HepG2 (cell line): ENCODE data around the gene PKD1L1. TPM values are rescaled to one million over a fixed set of nuclear protein-coding genes. Genes with fewer than 3 reads are reported as not detected.

Source experiments
- CAMTA2 ChIP-seq: sonication (generic); formaldehyde crosslinking; IDR thresholded peaks from 2 replicates; pipeline ENCODE4 v1.4.0; 2020; ENCODE audit warnings: mild to moderate bottlenecking, missing genetic modification reagents, borderline replicate concordance
- ESRRA ChIP-seq: sonication (generic); formaldehyde crosslinking; IDR thresholded peaks from 2 replicates; pipeline ENCODE4 v1.5.1; 2020; ENCODE audit warnings: mild to moderate bottlenecking, low read depth, missing genetic modification reagents
- IKZF1 ChIP-seq: fragments of 450-650 bp; IDR thresholded peaks from 2 replicates; pipeline ENCODE4 v1.7.1; 2016
- KAT7 ChIP-seq: IDR thresholded peaks from 2 replicates; pipeline ENCODE4 v1.6.1; 2018; ENCODE audit warnings: borderline replicate concordance, missing compliant biosample characterization
- KLF16 ChIP-seq, 2 experiments: sonication (generic) in 1 of 2; formaldehyde crosslinking in 1 of 2; IDR thresholded peaks; 2 replicates each; pipeline versions ENCODE4 v1.6.1 to v1.8.0; 2016 to 2023; ENCODE audit warnings: missing genetic modification reagents in 2 of 2, missing compliant biosample characterization in 1 of 2
- NCOA2 ChIP-seq: sonication (generic); formaldehyde crosslinking; IDR thresholded peaks from 2 replicates; pipeline ENCODE4 v1.8.0; 2022; ENCODE audit warnings: inconsistent platforms
- NFATC3 ChIP-seq: sonication (generic); formaldehyde crosslinking; IDR thresholded peaks from 2 replicates; pipeline ENCODE4 v1.5.1; 2020; ENCODE audit warnings: mild to moderate bottlenecking, missing genetic modification reagents
- NFYC ChIP-seq: IDR thresholded peaks from 2 replicates; pipeline ENCODE4 v1.6.1; 2016; ENCODE audit warnings: missing genetic modification reagents, missing compliant biosample characterization
- NR2F1 ChIP-seq, 2 experiments: fragments of 450-650 bp in 1 of 2; formaldehyde crosslinking in 1 of 2; IDR thresholded peaks; 2 replicates each; pipeline versions ENCODE4 v1.5.0 to v1.6.1; 2016 to 2020; ENCODE audit warnings: mild to moderate bottlenecking in 1 of 2, missing compliant biosample characterization in 1 of 2, missing genetic modification reagents in 1 of 2, moderate library complexity in 1 of 2
- PITX1 ChIP-seq: sonication (generic); formaldehyde crosslinking; IDR thresholded peaks from 2 replicates; pipeline ENCODE4 v1.5.1; 2020; ENCODE audit warnings: mild to moderate bottlenecking, missing genetic modification reagents
- SKI ChIP-seq: fragments of 450-650 bp; IDR thresholded peaks from one replicate; pipeline ENCODE4 v1.6.1; 2018; ENCODE audit warnings: mild to moderate bottlenecking; ENCODE audit not compliant: partially characterized antibody
- SOX13 ChIP-seq, 3 experiments: fragments of 450-650 bp in 1 of 3; sonication (generic) in 1 of 3; formaldehyde crosslinking in 1 of 3; IDR thresholded peaks in 2 of 3; conservative IDR thresholded peaks in 1 of 3; 2 replicates each; pipeline versions ENCODE4 v1.5.0 to v1.6.1; 2016 to 2020; ENCODE audit warnings: antibody characterized with exemption in 1 of 3, mild to moderate bottlenecking in 1 of 3, missing compliant biosample characterization in 1 of 3, missing genetic modification reagents in 1 of 3, moderate library complexity in 1 of 3
- TBX2 ChIP-seq: sonication (generic); formaldehyde crosslinking; IDR thresholded peaks from 2 replicates; pipeline ENCODE4 v1.5.0; 2020; ENCODE audit warnings: missing genetic modification reagents, mild to moderate bottlenecking, borderline replicate concordance
- ZBTB20 ChIP-seq: sonication (generic); formaldehyde crosslinking; IDR thresholded peaks from 2 replicates; pipeline ENCODE4 v1.8.1; 2023; ENCODE audit warnings: missing genetic modification reagents, low read depth, mild to moderate bottlenecking, borderline replicate concordance
- ZNF17 ChIP-seq: sonication (generic); formaldehyde crosslinking; IDR thresholded peaks from 2 replicates; pipeline ENCODE4 v1.5.0; 2020; ENCODE audit warnings: mild to moderate bottlenecking, missing genetic modification reagents
- ZNF235 ChIP-seq: sonication (generic); formaldehyde crosslinking; IDR thresholded peaks from 2 replicates; pipeline ENCODE4 v1.8.1; 2023; ENCODE audit warnings: mild to moderate bottlenecking, missing genetic modification reagents, borderline replicate concordance
- ZNF264 ChIP-seq: sonication (generic); formaldehyde crosslinking; IDR thresholded peaks from 2 replicates; pipeline ENCODE4 v1.4.0; 2020; ENCODE audit warnings: missing genetic modification reagents
- ZNF34 ChIP-seq: sonication (generic); formaldehyde crosslinking; IDR thresholded peaks from 2 replicates; pipeline ENCODE4 v1.4.0; 2020; ENCODE audit warnings: mild to moderate bottlenecking, missing genetic modification reagents, borderline replicate concordance
- ZNF569 ChIP-seq: sonication (generic); formaldehyde crosslinking; IDR thresholded peaks from 2 replicates; pipeline ENCODE4 v1.5.0; 2020; ENCODE audit warnings: mild to moderate bottlenecking, missing genetic modification reagents, moderate library complexity, borderline replicate concordance
- ZNF644 ChIP-seq: IDR thresholded peaks from 2 replicates; pipeline ENCODE4 v1.6.1; 2016; ENCODE audit warnings: low read depth
- ZNF75D ChIP-seq: sonication (generic); formaldehyde crosslinking; IDR thresholded peaks from 2 replicates; pipeline ENCODE4 v1.8.1; 2023; ENCODE audit warnings: missing genetic modification reagents, mild to moderate bottlenecking, borderline replicate concordance
- ZNF891 ChIP-seq: sonication (generic); formaldehyde crosslinking; IDR thresholded peaks from 2 replicates; pipeline ENCODE4 v1.5.0; 2020; ENCODE audit warnings: mild to moderate bottlenecking, missing genetic modification reagents
- polyA plus RNA-seq, 8 experiments: library from polyadenylated mRNA; depleted of rRNA in 3 of 8; stranded (reverse) in 7 of 8; unstranded in 1 of 8; fragments of >200 nt; fragmentation: Illumina TruSeq in 4 of 8; extraction: Trizol in 4 of 8; gene quantifications; 2 replicates each; pipeline versions ENCODE4 v1.2.1 to v1.2.3, GENCODE V29; 2011 to 2016; ENCODE audit warnings: low read depth in 4 of 8, missing spikeins in 1 of 8, mixed read lengths in 1 of 8; ENCODE audit not compliant: insufficient read depth in 1 of 8
- total RNA-seq, 5 experiments: library from RNA; depleted of rRNA; stranded (reverse); fragments of >200 nt; fragmentation: Illumina TruSeq; extraction: Trizol; gene quantifications; 2 replicates each; pipeline ENCODE4 v1.2.3, GENCODE V29; 2016; ENCODE audit warnings: low read depth in 1 of 5
- TF ChIP-seq, protein P1 (sequence below): sonication (generic); formaldehyde crosslinking; IDR thresholded peaks from 2 replicates; pipeline ENCODE4 v1.4.0; 2020; ENCODE audit warnings: mild to moderate bottlenecking, missing genetic modification reagents
- TF ChIP-seq, protein P2 (sequence below): sonication (generic); formaldehyde crosslinking; IDR thresholded peaks from 2 replicates; pipeline ENCODE4 v1.5.0; 2020; ENCODE audit warnings: missing genetic modification reagents, mild to moderate bottlenecking, borderline replicate concordance
- TF ChIP-seq, protein P3 (sequence below): IDR thresholded peaks from 2 replicates; pipeline ENCODE4 v1.6.1; 2012; ENCODE audit warnings: low read length, improper control_type of control experiment

Gene PKD1L1
- total and polyA plus RNA-seq, 2 of the 13 experiments (the other 11 are each of a cell fraction or from before 2014, with no cell fraction given) = 0.01 TPM; not detected in 1

DNA sequence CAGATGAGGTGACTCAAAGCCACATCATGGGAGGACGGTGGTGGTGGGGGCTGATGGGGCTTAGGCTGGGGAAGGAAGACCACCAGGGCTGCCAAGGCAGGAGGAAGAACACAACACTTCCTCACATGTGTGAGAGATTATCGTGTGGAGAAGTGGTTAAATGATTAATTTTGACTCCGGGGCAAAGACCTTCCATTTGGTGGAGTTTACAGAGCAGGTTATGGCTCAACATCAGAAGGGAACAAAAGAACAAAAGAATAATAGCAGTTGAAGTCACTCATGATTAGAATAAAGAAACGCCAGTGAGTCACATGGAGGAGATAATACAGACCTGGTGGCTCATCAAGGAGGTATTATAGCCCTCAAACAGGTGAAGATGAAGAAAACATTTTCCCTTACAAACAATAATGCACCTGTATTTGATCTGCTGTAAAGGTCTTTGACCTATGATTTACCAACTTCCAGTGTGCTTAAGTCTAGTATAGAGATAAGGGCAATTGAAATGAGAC is 170.1 kb downstream of the PKD1L1 start (continued):
- no peak for TF ChIP-seq ZNF569 (CRISPR knock-in tag)
- no peak for TF ChIP-seq ZNF891
- no peak for TF ChIP-seq ZNF235 (CRISPR knock-in tag)
- no peak for TF ChIP-seq ZNF34
- 0 out of 2 replicates have a peak, but pooled peaks have one; percentile 41 for TF ChIP-seq ZNF644 (CRISPR knock-in tag)
- TF ChIP-seq NR2F1 (CRISPR knock-in tag; IDR thresholded peaks at IDR 0.05) = 0 out of 4 replicates have a peak, but pooled peaks of 1 of the 2 experiments have one; percentile 21
- peak; percentile 18; the same call in 1 of the 2 replicates for TF ChIP-seq NCOA2 (CRISPR knock-in tag)
- no peak for TF ChIP-seq NFATC3 (CRISPR knock-in tag)
- TF ChIP-seq IKZF1 = no peak
- no peak for TF ChIP-seq KLF16 (CRISPR knock-in tag; IDR thresholded peaks at IDR 0.05)
- TF ChIP-seq, protein P1, sequence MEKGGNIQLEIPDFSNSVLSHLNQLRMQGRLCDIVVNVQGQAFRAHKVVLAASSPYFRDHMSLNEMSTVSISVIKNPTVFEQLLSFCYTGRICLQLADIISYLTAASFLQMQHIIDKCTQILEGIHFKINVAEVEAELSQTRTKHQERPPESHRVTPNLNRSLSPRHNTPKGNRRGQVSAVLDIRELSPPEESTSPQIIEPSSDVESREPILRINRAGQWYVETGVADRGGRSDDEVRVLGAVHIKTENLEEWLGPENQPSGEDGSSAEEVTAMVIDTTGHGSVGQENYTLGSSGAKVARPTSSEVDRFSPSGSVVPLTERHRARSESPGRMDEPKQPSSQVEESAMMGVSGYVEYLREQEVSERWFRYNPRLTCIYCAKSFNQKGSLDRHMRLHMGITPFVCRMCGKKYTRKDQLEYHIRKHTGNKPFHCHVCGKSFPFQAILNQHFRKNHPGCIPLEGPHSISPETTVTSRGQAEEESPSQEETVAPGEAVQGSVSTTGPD = no peak
- no peak for TF ChIP-seq ESRRA (CRISPR knock-in tag)
- TF ChIP-seq PITX1 = no peak
- TF ChIP-seq, protein P2, sequence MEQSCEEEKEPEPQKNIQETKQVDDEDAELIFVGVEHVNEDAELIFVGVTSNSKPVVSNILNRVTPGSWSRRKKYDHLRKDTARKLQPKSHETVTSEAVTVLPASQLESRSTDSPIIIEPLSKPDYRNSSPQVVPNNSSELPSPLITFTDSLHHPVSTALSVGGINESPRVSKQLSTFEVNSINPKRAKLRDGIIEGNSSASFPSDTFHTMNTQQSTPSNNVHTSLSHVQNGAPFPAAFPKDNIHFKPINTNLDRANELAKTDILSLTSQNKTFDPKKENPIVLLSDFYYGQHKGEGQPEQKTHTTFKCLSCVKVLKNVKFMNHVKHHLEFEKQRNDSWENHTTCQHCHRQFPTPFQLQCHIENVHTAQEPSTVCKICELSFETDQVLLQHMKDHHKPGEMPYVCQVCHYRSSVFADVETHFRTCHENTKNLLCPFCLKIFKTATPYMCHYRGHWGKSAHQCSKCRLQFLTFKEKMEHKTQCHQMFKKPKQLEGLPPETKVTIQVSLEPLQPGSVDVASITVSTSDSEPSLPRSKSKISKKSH = no peak
- no peak for TF ChIP-seq KAT7 (CRISPR knock-in tag)
- TF ChIP-seq SKI = no peak
- peak; percentile 98 for TF ChIP-seq SOX13 (IDR thresholded peaks at IDR 0.05)
- peak in 1 of 2 experiments; percentile 99; a peak in 2 of 4 replicates for TF ChIP-seq SOX13 (CRISPR knock-in tag; conservative IDR thresholded peaks at IDR 0.05 in 1 of 2, IDR thresholded peaks at IDR 0.05 in 1 of 2)
- no peak for TF ChIP-seq CAMTA2
- TF ChIP-seq, protein P3, sequence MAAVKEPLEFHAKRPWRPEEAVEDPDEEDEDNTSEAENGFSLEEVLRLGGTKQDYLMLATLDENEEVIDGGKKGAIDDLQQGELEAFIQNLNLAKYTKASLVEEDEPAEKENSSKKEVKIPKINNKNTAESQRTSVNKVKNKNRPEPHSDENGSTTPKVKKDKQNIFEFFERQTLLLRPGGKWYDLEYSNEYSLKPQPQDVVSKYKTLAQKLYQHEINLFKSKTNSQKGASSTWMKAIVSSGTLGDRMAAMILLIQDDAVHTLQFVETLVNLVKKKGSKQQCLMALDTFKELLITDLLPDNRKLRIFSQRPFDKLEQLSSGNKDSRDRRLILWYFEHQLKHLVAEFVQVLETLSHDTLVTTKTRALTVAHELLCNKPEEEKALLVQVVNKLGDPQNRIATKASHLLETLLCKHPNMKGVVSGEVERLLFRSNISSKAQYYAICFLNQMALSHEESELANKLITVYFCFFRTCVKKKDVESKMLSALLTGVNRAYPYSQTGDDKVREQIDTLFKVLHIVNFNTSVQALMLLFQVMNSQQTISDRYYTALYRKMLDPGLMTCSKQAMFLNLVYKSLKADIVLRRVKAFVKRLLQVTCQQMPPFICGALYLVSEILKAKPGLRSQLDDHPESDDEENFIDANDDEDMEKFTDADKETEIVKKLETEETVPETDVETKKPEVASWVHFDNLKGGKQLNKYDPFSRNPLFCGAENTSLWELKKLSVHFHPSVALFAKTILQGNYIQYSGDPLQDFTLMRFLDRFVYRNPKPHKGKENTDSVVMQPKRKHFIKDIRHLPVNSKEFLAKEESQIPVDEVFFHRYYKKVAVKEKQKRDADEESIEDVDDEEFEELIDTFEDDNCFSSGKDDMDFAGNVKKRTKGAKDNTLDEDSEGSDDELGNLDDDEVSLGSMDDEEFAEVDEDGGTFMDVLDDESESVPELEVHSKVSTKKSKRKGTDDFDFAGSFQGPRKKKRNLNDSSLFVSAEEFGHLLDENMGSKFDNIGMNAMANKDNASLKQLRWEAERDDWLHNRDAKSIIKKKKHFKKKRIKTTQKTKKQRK = no peak
- TF ChIP-seq TBX2 = peak; percentile 69
- TF ChIP-seq ZNF75D (CRISPR knock-in tag) = no peak
- TF ChIP-seq NFYC (CRISPR knock-in tag) = no peak
- TF ChIP-seq ZNF264 (CRISPR knock-in tag) = no peak
- no peak for TF ChIP-seq ZBTB20 (CRISPR knock-in tag)
- TF ChIP-seq ZNF17 (CRISPR knock-in tag) = no peak
